IPS DF 19.7 (cell line): ENCODE measurements around the gene EOMES.
"Not testable (repeated sequence)": the region's sequence is repeated elsewhere in the genome, so short reads cannot be mapped to it uniquely, and the experiment has no call there.

Experiments used
- DNase-seq: peaks from one replicate; pipeline ENCODE4 v3.0.0-alpha.2; 2013; ENCODE audit warnings: low read depth, low spot score

Gene EOMES

DNA sequence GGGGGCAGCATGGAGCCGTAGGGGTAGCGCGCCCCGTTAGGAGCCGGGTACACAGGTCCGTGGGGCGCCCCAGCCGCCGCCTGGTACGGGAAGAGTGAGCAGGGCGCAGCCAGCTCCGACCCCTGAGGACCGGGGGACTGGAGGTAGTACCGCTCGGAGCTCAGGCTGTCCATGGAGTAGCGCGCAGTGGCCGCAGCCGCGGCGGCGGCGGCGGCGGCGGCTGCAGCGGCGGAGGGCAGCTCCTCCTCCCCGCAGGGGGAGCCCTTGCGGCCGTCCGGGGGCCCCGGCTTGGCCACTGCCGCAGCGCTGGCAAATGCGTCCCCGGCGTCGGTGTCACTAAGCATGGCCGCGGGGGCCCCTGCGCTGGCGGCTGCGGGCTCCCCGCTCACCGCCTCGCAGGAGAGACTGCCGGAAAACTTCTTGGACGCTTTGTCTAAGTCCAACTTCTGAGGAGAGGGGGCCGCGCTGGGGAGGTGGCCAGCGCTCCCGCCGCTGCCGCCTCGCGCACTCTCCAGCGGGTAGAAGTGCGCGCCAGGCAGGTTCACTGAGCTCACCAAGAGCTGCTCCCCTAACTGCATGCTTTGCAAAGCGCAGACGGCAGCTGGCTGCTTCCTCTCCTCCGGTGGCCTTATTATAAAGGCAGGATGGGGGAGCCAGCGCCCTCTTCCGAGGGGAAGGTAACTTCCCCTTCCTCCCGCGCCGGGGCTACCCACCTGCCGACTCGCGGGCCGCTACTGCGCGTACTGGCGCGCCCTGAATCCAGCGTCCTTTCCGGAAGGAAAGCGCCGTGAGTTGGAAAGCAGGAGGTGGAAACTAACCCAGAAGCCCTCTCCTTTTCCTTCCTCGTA is at the start of gene EOMES:
Gene EOMES, minus strand, starts transcription at position 607 of the 848 bp plus-strand sequence. Its CDS starts 29 bp downstream, at position 578.
- no peak for DNase-seq

DNA sequence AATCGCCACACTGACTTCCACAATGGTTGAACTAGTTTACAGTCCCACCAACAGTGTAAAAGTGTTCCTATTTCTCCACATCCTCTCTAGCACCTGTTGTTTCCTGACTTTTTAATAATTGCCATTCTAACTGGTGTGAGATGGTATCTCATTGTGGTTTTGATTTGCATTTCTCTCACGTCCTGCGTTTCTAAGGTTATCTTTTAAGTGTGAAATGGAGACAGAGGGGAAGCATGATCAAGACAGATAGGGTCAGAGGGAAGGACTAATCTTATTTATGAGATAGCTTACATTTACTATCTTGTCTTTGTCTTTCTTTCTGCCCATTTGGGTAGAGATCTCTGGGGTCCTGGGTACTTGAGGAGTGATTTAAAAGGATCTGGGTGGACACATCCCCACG is 48.3 kb upstream of the EOMES start:
- not testable (repeated sequence) for DNase-seq

DNA sequence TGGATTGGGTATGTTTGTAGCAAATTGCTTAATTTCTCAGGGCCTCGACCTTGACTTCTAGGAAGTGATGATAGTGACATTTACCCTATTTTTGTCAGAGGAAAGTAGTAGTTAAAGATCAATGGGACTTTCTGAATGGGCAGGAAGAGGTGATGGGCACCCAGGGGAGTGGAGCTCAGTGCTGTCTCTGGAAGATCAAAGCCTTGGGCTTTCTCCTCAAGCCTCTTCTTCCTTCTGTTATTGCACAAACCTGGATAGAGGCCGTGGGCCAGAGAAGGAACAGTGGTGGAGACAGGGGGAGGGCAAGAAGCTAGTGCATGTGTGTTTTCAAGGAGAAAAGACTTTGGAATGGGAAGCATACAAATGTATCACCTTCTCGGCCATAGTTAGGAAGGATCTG is 44.9 kb upstream of the EOMES start:
- DNase-seq: no peak

DNA sequence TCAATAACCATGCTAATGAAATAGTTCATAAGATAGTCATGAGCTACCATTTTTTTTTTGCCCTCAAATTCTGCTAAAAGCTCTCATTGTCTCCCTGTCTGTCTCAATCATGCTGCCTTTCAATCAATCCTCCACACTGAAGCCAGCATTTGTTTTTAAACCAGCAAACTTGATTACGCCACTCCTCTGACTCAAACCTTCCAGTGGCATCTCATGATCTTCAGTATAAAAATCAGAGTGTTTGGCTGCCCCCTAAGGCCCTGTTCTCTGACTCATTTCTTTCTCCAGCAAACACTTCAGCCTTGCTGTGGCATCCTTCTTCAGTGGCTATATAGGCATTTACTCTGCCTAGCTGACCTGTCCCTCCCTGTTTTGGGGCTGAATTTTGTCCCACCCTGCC is 36.0 kb upstream of the EOMES start:
- DNase-seq: no peak

DNA sequence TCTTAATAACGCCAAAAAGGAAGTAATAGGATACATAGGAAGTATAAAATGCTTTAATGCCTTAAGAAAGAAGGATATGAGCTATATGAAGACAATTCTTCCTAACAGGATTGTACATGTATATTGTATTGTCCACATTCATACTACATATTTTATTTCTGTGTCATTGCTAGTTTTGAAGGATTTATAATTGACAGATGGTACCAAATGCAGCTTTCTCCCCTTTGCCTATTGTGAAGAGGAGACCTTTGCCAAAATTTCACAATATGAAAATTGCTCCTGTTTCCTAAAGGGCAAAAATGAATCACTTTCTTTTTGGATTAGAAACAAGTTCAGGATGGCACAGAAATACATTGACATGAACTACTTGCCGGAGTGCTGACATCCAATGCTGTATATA is 34.8 kb upstream of the EOMES start:
- DNase-seq: no peak

DNA sequence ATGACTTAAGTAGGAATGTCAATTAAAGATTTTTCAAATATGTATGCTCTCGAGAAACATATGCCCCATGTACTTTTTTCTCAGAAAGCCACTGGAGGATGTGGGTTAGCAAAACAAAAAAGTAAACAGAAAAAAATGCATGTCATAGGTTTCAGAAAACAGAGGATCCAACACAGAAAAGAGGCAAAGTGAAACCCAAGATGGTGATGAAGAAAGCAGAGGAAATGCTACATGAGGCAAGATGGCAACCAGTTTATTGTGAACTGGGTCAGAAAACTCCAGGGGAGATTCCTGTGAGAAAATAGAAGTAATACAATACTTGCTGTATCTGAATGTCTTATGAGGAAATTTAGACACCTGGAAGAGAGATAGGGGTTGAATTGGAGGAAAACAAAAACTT is 30.8 kb upstream of the EOMES start:
- no peak for DNase-seq

DNA sequence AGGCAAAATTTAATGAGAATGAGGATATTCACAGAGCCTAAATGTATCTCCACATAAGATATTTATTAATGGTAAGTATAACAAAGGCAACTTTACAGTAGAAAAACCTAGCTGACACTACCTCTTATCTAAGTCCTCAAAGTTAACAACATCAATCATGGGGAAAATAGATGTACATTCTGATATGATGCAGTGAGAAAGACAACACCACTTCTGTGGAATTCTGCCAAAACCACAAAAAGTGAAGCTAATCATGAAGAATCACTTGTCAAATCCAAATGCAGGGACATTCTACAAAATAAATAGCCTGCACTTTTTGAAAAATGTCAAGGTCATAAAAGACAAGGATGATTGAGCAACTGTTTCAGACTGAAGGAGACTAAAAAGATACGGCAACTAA is 27.5 kb upstream of the EOMES start:
- DNase-seq: no peak

DNA sequence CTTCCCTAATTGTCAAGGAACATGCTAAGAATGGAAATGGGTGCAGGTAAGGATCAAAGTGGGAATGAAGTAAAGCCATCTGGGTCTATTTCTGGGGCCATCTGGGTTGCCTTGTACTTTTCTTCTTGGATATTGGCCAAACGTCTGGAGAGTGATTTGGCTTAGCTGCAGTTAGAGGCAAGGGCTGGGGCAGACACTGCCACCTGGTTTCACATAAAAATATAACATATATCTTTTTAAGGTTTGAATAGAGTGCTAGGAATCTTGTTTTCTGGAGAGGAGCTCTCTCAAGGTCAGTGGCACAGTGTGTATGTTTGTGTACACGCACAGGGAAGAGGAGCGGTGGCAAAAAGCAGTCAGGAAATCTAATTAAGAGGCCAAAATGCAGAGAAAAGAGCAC is 24.7 kb upstream of the EOMES start:
- no peak for DNase-seq

DNA sequence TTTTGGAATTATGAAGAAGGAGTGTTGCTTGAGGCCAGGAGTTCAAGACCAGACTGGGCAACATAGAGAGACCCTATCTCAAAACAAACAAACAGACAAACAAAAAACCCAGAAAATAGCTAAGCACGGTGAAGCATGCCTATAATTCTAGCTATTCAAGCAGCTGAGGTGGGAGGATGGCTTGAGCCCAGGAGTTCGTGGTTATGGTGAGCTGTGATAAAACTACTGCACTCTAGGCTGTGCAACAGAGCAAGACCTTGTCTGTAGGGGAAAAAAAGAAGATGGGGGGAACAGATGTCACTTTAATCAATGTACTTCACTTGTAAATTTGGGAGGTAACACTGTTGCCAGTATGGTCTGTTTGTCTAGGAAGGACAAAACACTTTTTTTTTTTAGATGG is 18.7 kb upstream of the EOMES start:
- no peak for DNase-seq

DNA sequence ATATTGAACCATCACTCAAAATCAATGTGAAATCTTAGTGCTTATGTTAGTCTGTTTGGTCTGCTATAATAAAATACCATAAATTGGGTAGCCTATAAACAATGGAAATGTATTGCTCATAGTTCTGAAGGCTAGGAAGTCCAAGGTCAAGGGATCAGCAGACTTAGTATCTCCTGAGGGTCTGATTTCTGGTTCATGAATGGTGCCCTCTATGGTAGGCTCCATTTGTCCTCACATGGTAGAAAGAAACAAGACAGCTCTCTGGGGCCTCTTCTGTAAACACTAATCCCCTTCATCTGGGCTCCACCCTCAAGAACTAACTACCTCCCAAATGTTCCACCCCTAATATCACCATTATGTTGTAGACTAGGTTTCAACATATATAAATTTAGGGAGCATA is 15.0 kb upstream of the EOMES start:
- DNase-seq: no peak

DNA sequence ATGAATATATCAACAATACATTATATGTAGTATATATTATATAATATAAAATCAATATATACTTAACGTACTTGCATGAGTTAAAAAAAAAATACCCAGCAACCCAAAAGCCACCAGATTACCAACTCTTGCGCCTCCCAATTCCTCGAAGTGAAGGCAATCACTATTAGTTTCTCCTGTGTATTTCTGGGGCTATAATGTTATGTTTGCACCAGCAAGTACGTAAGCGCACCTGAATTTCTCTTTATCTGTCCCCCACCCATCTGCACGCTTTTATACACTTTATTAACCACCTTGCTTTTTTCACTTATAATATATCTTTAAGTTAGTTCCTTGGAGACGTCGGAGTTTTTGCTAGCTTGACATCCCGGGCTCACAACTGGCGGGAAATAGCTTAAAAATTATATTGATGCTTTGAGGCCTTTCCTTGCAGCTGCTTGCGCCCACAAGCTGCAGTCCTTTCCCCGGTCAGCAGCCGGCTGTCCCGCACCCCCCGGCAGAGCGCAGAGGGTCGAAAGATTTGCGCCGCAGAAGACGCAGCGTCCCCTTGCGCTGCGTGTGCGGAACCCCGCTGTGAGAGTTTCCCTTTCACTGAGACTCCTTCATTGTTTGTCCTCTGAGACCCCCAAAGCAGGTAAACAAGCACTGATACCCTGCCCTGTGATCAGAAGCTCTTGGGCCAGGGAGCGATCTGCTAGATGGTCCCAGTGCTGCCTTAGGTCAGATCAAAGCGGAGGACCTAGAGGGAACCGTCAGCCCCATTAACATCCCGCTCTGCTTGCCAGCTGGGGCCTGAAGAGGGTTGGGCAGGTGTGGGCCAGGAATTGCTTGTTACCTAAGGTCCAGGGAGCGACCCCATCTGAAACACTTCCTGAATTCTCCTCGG is 8.9 kb upstream of the EOMES start:
- no peak for DNase-seq

DNA sequence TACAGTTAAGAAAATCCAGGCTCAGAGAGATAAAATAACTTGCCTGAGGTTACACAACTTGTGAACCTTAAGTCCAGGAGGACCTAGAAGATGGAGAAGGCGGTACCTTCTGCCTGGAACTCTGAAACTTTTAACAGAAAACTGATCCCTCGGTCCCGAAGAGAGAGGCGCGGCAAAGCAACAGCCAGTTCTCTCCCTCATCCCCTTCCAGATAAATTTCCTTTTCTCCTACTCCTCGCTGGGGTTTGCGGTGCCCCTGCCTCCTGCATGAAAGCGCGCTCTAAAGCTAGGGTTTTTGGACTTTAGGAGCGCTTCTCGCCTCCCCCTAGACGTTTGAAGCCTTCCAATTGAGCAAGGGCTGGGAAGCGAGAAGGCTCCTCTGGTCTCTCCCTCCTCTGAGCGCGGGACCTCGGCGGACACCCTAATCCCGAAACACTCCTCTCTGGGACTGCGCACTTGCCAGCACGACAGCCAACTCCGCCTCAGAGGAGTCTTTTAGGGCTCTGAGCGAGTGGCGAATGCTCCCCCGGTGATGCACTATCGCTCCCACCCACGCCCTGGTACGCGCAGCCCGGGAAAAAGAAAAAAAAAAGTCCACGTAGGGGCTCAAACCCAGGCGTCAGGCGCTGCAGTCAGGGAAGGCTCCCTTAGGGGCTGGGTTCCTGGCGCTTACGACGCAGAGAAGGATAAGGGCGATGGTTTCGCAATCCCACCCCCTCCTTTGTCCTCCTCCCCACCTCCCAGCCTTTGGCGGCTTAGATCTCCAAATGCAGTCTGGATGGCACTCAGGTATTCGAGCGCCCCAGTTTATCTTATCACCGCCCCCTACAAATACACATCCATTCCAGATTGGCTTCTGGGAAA is 7.9 kb upstream of the EOMES start:
- DNase-seq: no peak

DNA sequence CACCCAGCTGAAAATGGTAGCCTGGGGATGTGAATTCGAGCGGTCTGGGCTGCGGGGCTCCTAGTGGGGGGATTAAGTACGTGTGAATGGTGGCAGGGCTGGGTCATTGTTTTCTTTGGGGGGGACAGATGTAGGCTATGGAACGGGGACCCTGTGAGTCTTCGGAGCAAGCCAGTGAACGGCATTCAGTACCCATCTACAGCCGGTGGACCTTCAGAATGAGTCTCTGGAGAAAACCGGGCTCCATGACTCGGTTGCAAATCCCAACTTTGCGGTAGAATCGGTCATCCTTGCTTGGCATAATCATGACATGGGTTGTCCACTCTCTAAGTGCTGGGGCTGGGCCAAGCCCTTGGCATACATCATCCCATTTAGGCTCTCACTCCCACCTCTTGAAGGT is 7.2 kb upstream of the EOMES start:
- no peak for DNase-seq

DNA sequence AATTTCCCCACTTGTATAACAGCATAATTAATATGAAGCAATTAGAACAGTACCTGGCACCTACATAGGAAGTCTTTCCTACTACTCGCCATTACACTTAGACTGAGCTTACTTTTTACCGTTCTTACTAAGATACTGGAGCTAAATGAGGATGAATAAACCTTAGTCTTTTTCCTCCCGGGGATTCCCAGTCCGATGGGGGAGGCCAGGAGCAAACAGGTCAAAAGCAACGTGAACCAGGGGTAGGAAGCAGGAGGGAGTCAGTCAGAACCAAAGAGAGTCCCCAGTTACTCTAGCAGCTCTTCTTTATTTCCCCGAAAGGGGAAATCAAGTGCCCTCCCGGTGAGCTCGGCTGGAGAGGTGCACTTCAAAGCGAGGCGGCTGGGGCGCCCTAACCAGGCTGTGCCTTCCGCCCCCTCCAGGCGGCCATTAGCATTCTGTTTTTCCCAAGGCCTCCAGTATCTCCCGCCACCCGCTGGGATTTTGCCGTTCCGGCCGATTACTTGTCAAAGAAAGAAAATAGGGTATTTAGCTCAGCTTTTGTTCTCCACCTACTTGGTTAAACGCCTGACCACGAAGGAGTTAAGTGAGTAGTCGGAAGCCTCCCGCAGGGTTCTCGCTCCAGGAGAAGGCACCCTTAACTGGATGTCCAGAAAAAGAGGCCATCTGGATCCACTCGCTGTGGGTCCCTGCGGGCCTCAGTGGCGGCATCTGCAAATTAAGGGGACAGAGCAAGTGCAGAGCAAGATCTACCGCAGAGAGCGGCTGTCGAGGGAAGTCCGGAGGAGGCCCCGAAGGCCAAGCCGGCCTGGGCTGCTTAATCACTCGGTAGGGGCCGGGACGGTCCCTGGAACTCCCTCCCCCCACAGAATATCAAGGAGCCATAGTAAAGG is 6.3 kb upstream of the EOMES start:
- DNase-seq: no peak

DNA sequence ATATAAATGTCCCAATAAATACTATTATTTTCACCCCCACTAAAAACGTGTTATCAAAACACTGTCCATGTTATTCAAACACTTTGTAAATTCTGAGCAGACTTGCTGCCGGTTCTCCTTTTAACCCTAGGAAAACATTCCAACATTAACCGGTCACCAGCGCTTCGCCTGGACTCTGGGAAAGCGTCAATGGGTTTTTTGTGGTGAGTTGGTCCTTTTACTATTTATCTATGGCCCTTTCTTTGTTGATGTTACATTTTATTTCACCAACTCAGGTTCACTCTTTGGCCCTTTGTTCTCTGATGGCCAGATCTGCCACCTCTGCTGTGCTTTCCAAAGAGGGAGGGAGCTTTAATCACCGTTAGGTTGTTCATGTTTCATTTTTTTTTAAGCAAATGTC is 4.1 kb upstream of the EOMES start:
- no peak for DNase-seq

DNA sequence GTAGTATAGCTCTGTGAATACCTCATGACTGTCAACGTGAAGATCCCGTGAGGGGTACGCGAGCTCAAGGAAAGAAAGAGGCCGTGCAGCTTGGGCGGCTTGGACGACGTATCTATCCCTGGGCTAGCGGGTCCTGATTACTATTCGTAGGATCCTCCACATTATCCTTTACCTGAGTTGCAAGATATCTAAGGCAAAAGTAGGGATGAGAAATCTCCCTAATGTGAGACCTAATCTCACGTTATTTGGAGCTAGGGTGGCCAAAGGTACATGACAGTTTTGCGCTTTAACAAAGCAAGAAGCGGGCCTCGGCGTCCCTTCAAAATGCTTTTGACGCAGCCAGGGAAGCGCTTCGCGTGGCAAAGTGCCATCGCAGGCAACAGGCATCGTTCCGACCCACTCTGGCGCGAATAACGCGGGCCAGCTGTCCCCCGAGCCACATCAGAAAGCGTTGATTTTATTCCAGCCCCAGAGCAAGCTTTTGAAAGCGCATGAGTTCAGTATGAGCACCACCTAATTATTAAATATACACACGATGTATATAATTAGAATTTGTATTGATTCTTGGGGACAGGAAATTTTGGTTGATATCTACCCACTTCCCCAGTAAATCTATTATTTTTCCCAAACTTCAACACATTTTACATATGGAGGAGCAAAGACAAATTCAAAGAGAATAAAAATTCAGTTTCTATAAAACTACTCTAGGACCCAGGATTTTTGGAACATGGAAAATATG is 2.5 kb upstream of the EOMES start:
- no peak for DNase-seq

DNA sequence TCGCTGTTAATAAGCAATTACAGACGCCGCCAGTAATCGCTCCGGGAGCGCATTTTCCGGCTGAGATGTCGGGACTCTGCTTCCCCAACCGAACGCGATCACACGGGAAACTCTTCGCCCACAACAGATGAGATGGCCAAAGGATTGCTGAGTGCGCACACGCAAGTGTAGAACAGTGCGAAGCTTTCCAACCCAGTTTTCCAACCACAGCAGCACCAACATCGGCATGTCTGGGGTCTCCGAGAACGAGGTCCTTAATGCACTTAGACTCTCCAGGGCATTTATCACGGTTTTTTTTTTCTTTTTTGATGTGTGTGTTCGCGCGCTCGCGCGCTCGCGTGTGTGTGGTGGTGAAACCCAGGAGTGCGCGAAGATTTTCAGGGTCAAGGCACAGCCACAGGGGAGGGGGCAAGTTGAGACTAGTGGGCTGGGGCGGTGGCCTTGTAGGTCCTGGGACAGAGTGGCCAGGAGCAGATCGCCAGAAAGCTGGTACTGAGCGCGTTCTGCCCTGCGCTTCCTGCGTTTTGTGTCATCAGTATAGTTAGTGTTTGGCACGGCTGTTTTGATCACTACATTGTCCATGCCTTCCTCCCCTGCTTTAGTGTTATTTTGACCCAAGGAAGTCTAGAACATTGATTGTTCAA is 1.8 kb upstream of the EOMES start:
- DNase-seq: no peak

DNA sequence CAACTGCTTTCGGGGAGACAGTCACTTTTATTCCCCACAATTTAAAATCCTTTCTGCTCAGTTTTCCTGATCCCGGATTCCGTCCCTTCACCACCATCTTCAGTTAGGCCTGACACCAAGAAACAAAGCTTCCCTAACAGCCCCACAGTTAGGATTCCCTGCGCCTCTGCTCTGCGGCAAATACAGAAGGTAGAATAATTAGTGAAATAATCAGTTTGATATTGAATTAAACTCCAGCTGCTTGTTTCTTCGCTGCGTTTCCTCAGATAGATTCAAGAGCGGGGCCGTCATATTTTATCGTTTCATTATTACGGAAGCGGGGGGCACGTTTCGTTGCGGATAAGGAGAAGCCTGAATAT is 1.3 kb upstream of the EOMES start:
- no peak for DNase-seq

DNA sequence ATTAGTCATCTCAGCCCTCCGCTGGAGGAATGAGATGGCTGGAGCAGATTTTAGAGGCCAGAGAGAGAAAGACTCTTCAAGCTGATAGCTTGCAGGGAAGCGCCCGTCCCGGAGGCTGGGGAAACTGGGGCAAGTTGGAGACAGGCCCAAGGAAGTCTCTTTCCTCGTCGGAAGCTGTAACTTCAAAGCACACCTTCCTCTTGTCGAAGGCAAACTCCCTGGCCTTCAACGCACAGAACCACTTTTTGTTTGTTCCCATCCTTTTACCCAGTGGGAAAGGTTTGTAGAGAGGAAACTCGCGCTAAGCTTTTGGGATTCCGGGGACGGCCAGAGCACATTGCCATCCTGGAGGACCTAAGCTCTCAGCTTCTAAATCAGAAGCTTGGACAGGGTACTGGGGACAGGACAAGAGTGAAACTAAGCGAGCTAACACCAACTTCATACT is 900 bp upstream of the EOMES start:
- no peak for DNase-seq
